A549 (cell line): Measurements from ENCODE around the gene ULBP1.

Experiments
- CEBPB ChIP-seq, 2 experiments: fragments of >200 bp in 1 of 2; sonication (Bioruptor Twin) in 1 of 2; formaldehyde crosslinking in 1 of 2; IDR thresholded peaks; 2 replicates each; pipeline ENCODE4 v1.6.1; 2012 to 2016
- POLR2A ChIP-seq: IDR thresholded peaks from 2 replicates; pipeline ENCODE4 v1.6.1; 2012; ENCODE audit warnings: mild to moderate bottlenecking, low read length
- SREBF2 ChIP-seq: fragments of 450-650 bp; IDR thresholded peaks from 2 replicates; pipeline ENCODE4 v1.6.1; 2014; ENCODE audit warnings: mild to moderate bottlenecking, moderate library complexity

DNA sequence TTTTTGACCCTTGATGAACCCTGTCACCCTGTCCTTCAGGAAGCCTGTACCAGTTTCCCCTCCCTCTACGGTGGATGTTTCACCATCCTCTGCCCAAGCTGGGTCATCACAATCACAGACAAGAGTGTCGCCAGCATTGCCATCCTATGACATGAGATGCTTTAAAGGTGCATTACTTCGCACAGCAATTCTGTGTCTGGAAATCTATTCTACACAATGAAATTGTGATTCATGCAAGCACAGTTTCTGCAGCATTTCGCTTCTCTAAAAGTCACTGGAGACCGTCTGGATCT lies 24.4 kb upstream of the ULBP1 start:
- TF ChIP-seq POLR2A (no peak), CEBPB (IDR thresholded peaks at IDR 0.05) (no peak), SREBF2 (no peak)
